ENCODE data around the gene FOXJ3.

- TF ChIP-seq POLR2A (IDR thresholded peaks at IDR 0.05) (no peak), CTCF (IDR thresholded peaks at IDR 0.05) (no peak)
These were observed 155.1 kb downstream of the FOXJ3 start for GRCh38 chr1:42179900-42180329.

Data from vagina (tissue), 2 donors.